GM19372 (cell line): ENCODE measurements around the gene RTTN.

Experiments used
- ATAC-seq: cut with Tn5 transposase; IDR thresholded peaks from one replicate; pipeline ENCODE4 v1.9.1; 2021; ENCODE audit warnings: mild to moderate bottlenecking, low read depth, moderate library complexity; ENCODE audit not compliant: unreplicated experiment

Gene RTTN

GRCh38 chr18:70219688-70220087, 14.2 kb upstream of the RTTN start:
- no peak for ATAC-seq

GRCh38 chr18:70216788-70217187, 11.3 kb upstream of the RTTN start:
- no peak for ATAC-seq

GRCh38 chr18:70207181-70207580, 1.7 kb upstream of the RTTN start:
- no peak for ATAC-seq

- ATAC-seq, result no peak
Observed at GRCh38 chr18:70200286-70200685, 5.2 kb downstream of the RTTN start.

- no peak for ATAC-seq
Observed at GRCh38 chr18:70197844-70198243, 7.6 kb downstream of the RTTN start.

GRCh38 chr18:70197026-70197425, 8.5 kb downstream of the RTTN start:
- ATAC-seq, result no peak

- no peak for ATAC-seq
Observed at GRCh38 chr18:70195852-70196434, 9.5 kb downstream of the RTTN start.

GRCh38 chr18:70195014-70195614, 10.4 kb downstream of the RTTN start:
- ATAC-seq, result peak; percentile 42

GRCh38 chr18:70194227-70194890, 11.1 kb downstream of the RTTN start:
- peak; percentile 61 for ATAC-seq

GRCh38 chr18:70190529-70190928, 15.0 kb downstream of the RTTN start:
- no peak for ATAC-seq

- no peak for ATAC-seq
Observed at GRCh38 chr18:70188113-70188512, 17.4 kb downstream of the RTTN start.

- ATAC-seq, result no peak
Observed at GRCh38 chr18:70183441-70183840, 22.0 kb downstream of the RTTN start.

GRCh38 chr18:70182548-70182947, 22.9 kb downstream of the RTTN start:
- no peak for ATAC-seq

GRCh38 chr18:70181725-70182124, 23.8 kb downstream of the RTTN start:
- ATAC-seq, result no peak

- no peak for ATAC-seq
Observed at GRCh38 chr18:70181015-70181414, 24.5 kb downstream of the RTTN start.

GRCh38 chr18:70176537-70176936, 28.9 kb downstream of the RTTN start:
- no peak for ATAC-seq

- no peak for ATAC-seq
Observed at GRCh38 chr18:70175216-70175615, 30.3 kb downstream of the RTTN start.

GRCh38 chr18:70172225-70172624, 33.3 kb downstream of the RTTN start:
- ATAC-seq, result no peak

- no peak for ATAC-seq
Observed at GRCh38 chr18:70169747-70170146, 35.7 kb downstream of the RTTN start.

- ATAC-seq, result no peak
Observed at GRCh38 chr18:70166668-70167067, 38.8 kb downstream of the RTTN start.

- peak; percentile 63 for ATAC-seq
Observed at GRCh38 chr18:70165936-70166335, 39.6 kb downstream of the RTTN start.

- ATAC-seq, result no peak
Observed at GRCh38 chr18:70160073-70160678, 45.3 kb downstream of the RTTN start.
